Gastrocnemius medialis (tissue), 4 donors: ENCODE results near the gene ATF7IP.

Experiments
- CTCF ChIP-seq, 5 experiments: fragments of 450-650 bp in 3 of 5; fragments of 200-600 bp in 2 of 5; sonication (generic) in 2 of 5; IDR thresholded peaks in 4 of 5; conservative IDR thresholded peaks in 1 of 5; 1 replicate in 4 of 5; 2 replicates in 1 of 5; pipeline ENCODE4 v1.5.1; 2016 to 2019; ENCODE audit warnings: antibody characterized with exemption in 5 of 5, mild to moderate bottlenecking in 3 of 5, moderate library complexity in 3 of 5
- POLR2A ChIP-seq, 2 donors: fragments of 450-650 bp; IDR thresholded peaks; one replicate each; pipeline ENCODE4 v1.6.1; 2017; ENCODE audit warnings: antibody characterized with exemption in 2 of 2, mild to moderate bottlenecking in 2 of 2, moderate library complexity in 2 of 2

- TF ChIP-seq CTCF (IDR thresholded peaks at IDR 0.05 in 4 of 5, conservative IDR thresholded peaks at IDR 0.05 in 1 of 5) = no peak
- TF ChIP-seq POLR2A (IDR thresholded peaks at IDR 0.05) = no peak
Observed at GRCh38 chr12:14367040-14367661, 1.7 kb downstream of the ATF7IP start.
